HFF-Myc (cell line): Measurements from ENCODE around the gene TMCC3.

Experiments used
- DNase-seq: peaks from one replicate; pipeline ENCODE4 v3.0.0-alpha.2; 2011; ENCODE audit warnings: low read depth; ENCODE audit errors: extremely low read depth
- H3K4me3 ChIP-seq: replicated peaks from 2 replicates; pipeline ENCODE4 v1.5.1; 2011; ENCODE audit warnings: low read depth, mild to moderate bottlenecking, control low read depth, low read length
- CTCF ChIP-seq: IDR thresholded peaks from 2 replicates; pipeline ENCODE4 v1.5.1; 2012; ENCODE audit warnings: mild to moderate bottlenecking, low read depth, low read length, control low read depth; ENCODE audit errors: missing control alignments

TMCC3 gene

GRCh38 chr12:94628369-94628768, 22.0 kb downstream of the TMCC3 start:
- TF ChIP-seq CTCF = no peak
- no peak overlapping the region for H3K4me3 ChIP-seq
- DNase-seq = no peak

- no peak overlapping the region for H3K4me3 ChIP-seq
- no peak for DNase-seq
- TF ChIP-seq CTCF = no peak
These were observed 24.8 kb downstream of the TMCC3 start for GRCh38 chr12:94625531-94625930.

- DNase-seq = no peak
- no peak overlapping the region for H3K4me3 ChIP-seq
- no peak for TF ChIP-seq CTCF
These were observed 27.0 kb downstream of the TMCC3 start for GRCh38 chr12:94623161-94623920.

GRCh38 chr12:94622475-94622874, 27.9 kb downstream of the TMCC3 start:
- no peak for TF ChIP-seq CTCF
- no peak overlapping the region for H3K4me3 ChIP-seq
- no peak for DNase-seq

GRCh38 chr12:94621662-94622359, 28.5 kb downstream of the TMCC3 start:
- DNase-seq = no peak
- TF ChIP-seq CTCF = no peak
- H3K4me3 ChIP-seq = no peak overlapping the region

- DNase-seq = no peak
- H3K4me3 ChIP-seq = no peak overlapping the region
- TF ChIP-seq CTCF = no peak
These were observed 29.7 kb downstream of the TMCC3 start for GRCh38 chr12:94620621-94621020.
